Natural killer cell treated with Interleukin-12 subunit alpha and Interleukin-12 subunit beta and Interleukin-15 and Interleukin-18, amount 100 ng/mL, for 72 hours (primary cell): ENCODE results near the gene LGI4. TPM values are rescaled to one million over a fixed set of nuclear protein-coding genes. Genes with fewer than 3 reads are reported as not detected.

Experiments used
- ATAC-seq, 2 donors: fragments of 150-1000 bp; cut with Tn5 transposase in 1 of 2; sonication (Bioruptor Pico), chemical (Tn5 transposase) in 1 of 2; 2 replicates each; pipeline ENCODE4 v1.10.0; 2021
- DNase-seq: peaks from one replicate; pipeline ENCODE4 v3.0.0; 2022; ENCODE audit warnings: low spot score
- H3K27ac Mint-ChIP-seq, 2 donors: 1 replicate in 1 of 2; 2 replicates in 1 of 2; pipeline ENCODE4 v1.8.0; 2022; ENCODE audit warnings: mixed read lengths in 2 of 2, mild to moderate bottlenecking in 1 of 2, moderate library complexity in 1 of 2
- H3K27me3 Mint-ChIP-seq, 2 donors: 1 replicate in 1 of 2; 2 replicates in 1 of 2; pipeline ENCODE4 v1.8.0; 2022; ENCODE audit warnings: mixed read lengths in 2 of 2
- H3K36me3 Mint-ChIP-seq: one replicate; pipeline ENCODE4 v1.8.0; 2022; ENCODE audit warnings: mixed read lengths
- H3K4me1 Mint-ChIP-seq, 2 donors: 1 replicate in 1 of 2; 2 replicates in 1 of 2; pipeline ENCODE4 v1.8.0; 2022; ENCODE audit warnings: low read depth in 2 of 2, mixed read lengths in 2 of 2, mild to moderate bottlenecking in 1 of 2
- H3K4me3 Mint-ChIP-seq: one replicate; pipeline ENCODE4 v1.8.0; 2022; ENCODE audit warnings: mixed read lengths
- H3K9me3 Mint-ChIP-seq: 2 replicates; pipeline ENCODE4 v1.8.0; 2022; ENCODE audit warnings: mixed read lengths
- total RNA-seq, 2 donors: library from RNA; stranded (reverse); gene quantifications; one replicate each; pipeline ENCODE4 v1.2.3, GENCODE V29; 2022

The LGI4 gene
- total RNA-seq, 2 donors from 2014 or later = not detected

DNA sequence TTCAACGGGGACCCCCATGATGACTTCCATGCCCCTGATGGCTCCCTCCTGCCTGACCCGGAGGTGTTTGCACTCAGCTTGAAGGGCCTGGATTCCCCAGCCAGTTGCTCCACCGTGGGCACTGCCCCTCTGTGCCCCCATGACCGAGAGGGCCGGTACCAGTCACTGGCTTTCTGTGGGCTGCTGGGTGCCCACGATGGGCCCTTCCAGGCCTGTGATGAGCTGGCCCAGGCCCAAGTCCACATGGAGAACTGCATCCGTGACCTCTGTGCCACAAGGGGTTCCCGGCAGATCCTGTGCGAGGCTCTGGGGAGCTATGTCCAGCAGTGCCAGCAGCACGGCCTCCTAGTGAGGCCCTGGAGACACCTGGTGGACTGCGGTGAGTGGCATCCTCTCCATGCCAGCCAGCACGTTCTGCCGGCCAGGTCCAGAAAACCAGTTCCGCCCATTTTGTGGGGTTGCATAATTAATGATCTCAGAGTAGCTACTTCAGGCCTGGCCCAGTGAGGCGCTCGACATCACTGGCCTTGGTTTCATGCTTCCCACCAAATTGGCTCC is 54.2 kb downstream of the LGI4 start:
- Mint-ChIP-seq H3K4me1 (peaks cover 9 to 13% of the 10 kb centered on the region in 2 donors), H3K36me3 (no peaks in the 10 kb centered on the region), H3K4me3 (no peak overlapping the region), H3K9me3 (no peaks in the 10 kb centered on the region), H3K27ac (no peak overlapping the region), H3K27me3 (peaks cover 0 to 3% of the 10 kb centered on the region in 2 donors)
- ATAC-seq (no peak), DNase-seq (peak; percentile 31)

DNA sequence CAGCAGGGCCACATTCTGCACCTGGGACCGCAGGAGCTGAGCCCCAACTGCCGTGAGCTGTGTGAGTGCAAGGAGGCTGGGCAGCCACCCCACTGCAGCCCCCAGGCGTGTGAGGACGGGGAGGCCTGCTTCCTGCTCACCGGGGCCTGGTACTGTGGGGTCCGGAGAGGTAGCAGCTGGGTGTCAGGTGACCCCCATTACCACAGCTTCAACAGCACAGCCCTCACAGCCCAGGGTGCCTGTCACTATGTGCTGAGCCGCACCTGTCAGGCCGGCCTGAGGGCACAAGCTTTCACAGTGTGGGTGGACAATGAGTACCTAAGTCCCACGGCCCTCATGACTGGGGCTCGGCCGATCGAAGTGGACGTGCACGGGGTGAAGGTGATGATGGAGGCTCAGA is 55.0 kb downstream of the LGI4 start:
- Mint-ChIP-seq H3K4me3 (no peak overlapping the region), H3K27ac (no peak overlapping the region), H3K36me3 (no peaks in the 10 kb centered on the region)

DNA sequence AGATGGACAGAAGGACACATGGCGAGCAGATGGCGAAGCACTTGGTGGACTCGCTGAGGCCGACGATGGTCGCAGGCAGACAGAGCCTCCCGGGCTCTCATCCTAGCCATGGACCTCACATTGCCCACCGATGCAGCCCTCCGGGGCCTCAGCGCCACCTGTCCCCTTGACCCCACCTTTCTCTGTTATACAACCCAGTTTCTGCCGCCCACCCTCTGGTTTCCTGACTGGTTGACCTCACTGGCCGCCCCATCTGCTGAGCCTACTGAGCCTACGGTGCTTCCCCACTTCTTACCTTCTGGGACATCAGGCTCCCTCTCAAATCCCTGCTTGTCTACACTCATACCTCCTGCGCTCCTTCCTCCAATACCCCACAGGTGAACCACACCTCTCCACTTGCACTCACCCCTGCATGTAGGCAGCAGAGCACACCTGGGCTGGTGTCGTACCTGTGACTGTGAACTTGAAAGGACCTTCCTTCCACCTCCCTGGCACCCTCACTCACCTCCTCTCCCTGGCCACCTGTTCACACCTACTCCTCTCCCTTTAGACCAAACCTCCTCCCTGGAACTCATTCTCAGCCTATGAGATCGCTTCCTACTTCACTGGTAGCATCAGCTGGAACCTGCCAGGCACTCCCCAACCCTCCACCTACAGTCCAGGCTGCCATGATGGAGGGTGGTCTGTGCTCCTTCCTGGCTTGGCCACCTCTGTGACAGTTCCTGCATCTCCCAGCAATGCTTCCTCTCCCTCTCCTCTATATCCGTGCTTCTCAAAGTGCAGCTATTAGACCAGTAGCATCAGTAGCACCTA is 57.2 kb downstream of the LGI4 start:
- H3K9me3 Mint-ChIP-seq = no peaks in the 10 kb centered on the region
- peaks cover 6 to 7% of the 10 kb centered on the region in 2 donors for H3K27me3 Mint-ChIP-seq
- H3K4me1 Mint-ChIP-seq = peaks cover 7 to 10% of the 10 kb centered on the region in 2 donors
- peak; percentile 49 for DNase-seq
- ATAC-seq = peak in 1 of 2 donors; percentile 21
- no peak overlapping the region for H3K4me3 Mint-ChIP-seq
- H3K27ac Mint-ChIP-seq = no peak overlapping the region
- H3K36me3 Mint-ChIP-seq = no peaks in the 10 kb centered on the region

More for the DNA sequence above, 55.0 kb downstream of the LGI4 start:
- DNase-seq (peak; percentile 32), ATAC-seq (no peak)
- H3K9me3 Mint-ChIP-seq = no peaks in the 10 kb centered on the region
- peaks cover 10% of the 10 kb centered on the region in 2 donors for H3K4me1 Mint-ChIP-seq
- peaks cover 6 to 7% of the 10 kb centered on the region in 2 donors for H3K27me3 Mint-ChIP-seq

DNA sequence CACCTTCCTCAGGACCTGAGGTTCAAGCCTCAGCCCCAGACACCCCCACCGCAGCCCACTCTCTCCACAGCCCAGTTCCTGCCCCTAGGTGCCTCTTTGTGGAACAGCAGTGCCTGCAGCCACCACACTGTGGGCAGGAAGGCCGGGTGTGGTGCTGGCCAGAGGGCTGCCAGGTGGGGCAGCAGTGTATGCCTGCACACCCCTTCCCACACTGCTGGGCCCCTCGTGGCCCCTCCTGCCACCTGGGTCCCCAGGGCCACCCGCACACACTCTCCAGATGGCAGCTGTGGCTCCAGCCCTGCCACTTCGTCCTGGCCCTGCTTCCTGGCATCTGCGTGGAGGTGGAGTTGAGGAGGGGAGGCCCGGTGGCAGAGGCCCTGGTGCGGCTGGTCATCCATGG is 58.2 kb downstream of the LGI4 start:
- H3K27me3 Mint-ChIP-seq = peaks cover 6 to 7% of the 10 kb centered on the region in 2 donors
- H3K4me1 Mint-ChIP-seq = peaks cover 7 to 10% of the 10 kb centered on the region in 2 donors
- H3K9me3 Mint-ChIP-seq = no peaks in the 10 kb centered on the region
- H3K27ac Mint-ChIP-seq = no peak overlapping the region
- ATAC-seq (no peak), DNase-seq (peak; percentile 44)
- no peaks in the 10 kb centered on the region for H3K36me3 Mint-ChIP-seq
- no peak overlapping the region for H3K4me3 Mint-ChIP-seq

DNA sequence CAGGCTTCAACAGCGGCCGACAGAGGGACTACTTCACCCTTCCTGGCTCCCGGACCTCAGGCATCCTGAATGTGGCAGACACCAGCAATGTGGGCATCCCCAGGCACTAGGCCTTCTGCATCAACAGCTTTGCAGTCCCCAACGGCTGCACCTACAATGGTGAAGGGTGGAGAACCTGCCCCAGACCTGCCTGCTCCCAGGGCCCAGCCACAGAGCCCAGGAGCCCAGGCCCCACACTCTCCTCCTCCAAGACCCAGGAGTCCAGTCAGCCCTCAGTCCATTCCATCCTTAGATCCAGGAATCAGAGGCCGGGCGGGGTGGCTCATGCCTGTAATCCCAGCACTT is 58.9 kb downstream of the LGI4 start:
- H3K27ac Mint-ChIP-seq = no peak overlapping the region
- H3K27me3 Mint-ChIP-seq = peaks cover 6 to 7% of the 10 kb centered on the region in 2 donors
- H3K9me3 Mint-ChIP-seq = no peaks in the 10 kb centered on the region
- ATAC-seq = no peak
- peaks cover 7 to 10% of the 10 kb centered on the region in 2 donors for H3K4me1 Mint-ChIP-seq
- DNase-seq = peak; percentile 52
- no peaks in the 10 kb centered on the region for H3K36me3 Mint-ChIP-seq
- no peak overlapping the region for H3K4me3 Mint-ChIP-seq

DNA sequence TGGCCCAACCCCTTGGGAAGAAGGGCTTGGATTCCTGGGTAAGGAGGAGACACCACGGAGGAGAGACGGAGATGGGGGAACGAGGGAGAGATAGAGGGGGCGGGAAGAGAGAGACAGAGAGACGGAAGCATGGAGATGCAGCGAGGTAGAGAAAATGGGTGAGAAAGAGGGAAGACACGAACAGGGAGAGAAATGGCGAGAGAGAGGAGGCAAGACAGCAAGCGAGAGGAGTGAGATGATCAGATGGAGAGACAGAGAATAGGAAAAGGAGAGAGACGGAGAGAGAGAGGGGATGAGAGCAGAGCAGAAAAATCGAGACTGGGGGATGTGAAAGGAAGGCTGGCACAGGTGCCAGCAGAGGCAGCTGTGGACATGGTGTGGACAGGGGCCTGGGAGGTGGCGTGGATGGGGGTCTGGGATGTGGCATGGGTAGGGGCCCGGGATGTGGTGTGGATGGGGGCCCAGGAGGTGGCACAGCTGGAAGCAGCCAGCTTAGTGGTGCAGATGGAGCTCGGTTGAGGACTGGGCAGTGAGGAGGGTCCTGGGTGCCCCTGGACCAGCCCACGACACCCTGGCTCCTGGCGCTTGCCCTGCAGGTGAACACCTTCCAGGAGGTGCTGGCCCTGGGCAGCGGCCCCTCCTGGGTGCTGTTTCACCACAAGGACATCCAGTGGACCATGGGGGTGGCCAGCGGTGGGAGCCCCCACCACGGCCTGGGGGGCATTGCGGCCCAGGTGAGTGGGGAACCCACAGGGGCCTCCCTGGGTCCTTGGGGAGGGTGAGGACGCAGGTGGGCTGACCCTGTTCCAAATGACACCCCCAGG is 59.4 kb downstream of the LGI4 start:
- Mint-ChIP-seq H3K27me3 (peaks cover 6 to 7% of the 10 kb centered on the region in 2 donors), H3K9me3 (no peaks in the 10 kb centered on the region), H3K4me3 (no peak overlapping the region), H3K4me1 (peaks cover 7 to 10% of the 10 kb centered on the region in 2 donors), H3K27ac (no peak overlapping the region), H3K36me3 (no peaks in the 10 kb centered on the region)
- ATAC-seq (no peak), DNase-seq (no peak)

Other genes starting within 250 kb of the LGI4 start
- gene ZNF30, start 208.2 kb downstream of the LGI4 start, total RNA-seq = 1 to 10 TPM; 3.1 to 6.6 TPM
- 1 to 10 TPM; 7.7 to 8.2 TPM for gene ZNF792, start 170.8 kb downstream of the LGI4 start, total RNA-seq
- gene GRAMD1A, start 134.7 kb downstream of the LGI4 start, total RNA-seq = 100 to 1,000 TPM in 1 of 2 donors, 10 to 100 TPM in 1; 57.8 to 106 TPM
- under 1 TPM; 0.52 to 0.95 TPM for gene SCN1B, start 104.6 kb downstream of the LGI4 start, total RNA-seq
- under 1 TPM in 1 of 2 donors, not detected in 1; 0.31 TPM for gene HPN, start 93.3 kb downstream of the LGI4 start, total RNA-seq
- not detected for gene FXYD3, start 19.2 kb downstream of the LGI4 start, total RNA-seq
- gene FXYD1, start 3.8 kb upstream of the LGI4 start, total RNA-seq = not detected
- gene FXYD7, start 8.2 kb upstream of the LGI4 start, total RNA-seq = not detected
- gene FXYD5, start 19.7 kb upstream of the LGI4 start, total RNA-seq = 100 to 1,000 TPM; 141 to 236 TPM
- not detected for gene FAM187B, start 93.7 kb upstream of the LGI4 start, total RNA-seq
- gene LSR, start 113.9 kb upstream of the LGI4 start, total RNA-seq = 1 to 10 TPM; 1.5 to 2.7 TPM
- gene USF2, start 133.9 kb upstream of the LGI4 start, total RNA-seq = 100 to 1,000 TPM in 1 of 2 donors, 10 to 100 TPM in 1; 90.4 to 102 TPM
- gene HAMP, start 147.5 kb upstream of the LGI4 start, total RNA-seq = 1 to 10 TPM in 1 of 2 donors, under 1 TPM in 1; 0.92 to 2.4 TPM
- under 1 TPM in 1 of 2 donors, not detected in 1; 0.38 TPM for gene MAG, start 157.1 kb upstream of the LGI4 start, total RNA-seq
- gene CD22, start 194.1 kb upstream of the LGI4 start, total RNA-seq = 10 to 100 TPM in 1 of 2 donors, 1 to 10 TPM in 1; 1.1 to 15.0 TPM
- gene FFAR1, start 212.8 kb upstream of the LGI4 start, total RNA-seq = under 1 TPM; 0.19 to 0.36 TPM
- under 1 TPM in 1 of 2 donors, not detected in 1; 0.62 TPM for gene FFAR3, start 223.4 kb upstream of the LGI4 start, total RNA-seq
- gene GPR42, start 236.0 kb upstream of the LGI4 start, total RNA-seq = under 1 TPM in 1 of 2 donors, not detected in 1; 0.56 TPM